Caco-2 (cell line): Measurements from ENCODE around the gene MYOZ1. TPM values are rescaled to one million over a fixed set of nuclear protein-coding genes. Genes with fewer than 3 reads are reported as not detected.

Source experiments
- BruUV-seq: library from RNA; stranded (reverse); fragments of 400-500 nt; replicated peaks from 2 replicates; lab custom pipeline; 2021; lab: Mats Ljungman, UMichigan
- CTCF ChIA-PET: fragments of 300-600 bp; sonication (Branson Sonifier 250); formaldehyde crosslinking; loops from one replicate; lab custom pipeline; 2022; ENCODE audit warnings: antibody characterized with exemption; lab: Charles Lee
- POLR2A ChIA-PET: fragments of 300-600 bp; sonication (Branson Sonifier 250); formaldehyde crosslinking; loops from one replicate; lab custom pipeline; 2022; ENCODE audit warnings: antibody characterized with exemption; lab: Charles Lee
- DNase-seq, 2 experiments: peaks; one replicate each; pipeline versions ENCODE4 v3.0.0 to v3.0.0-alpha.2; 2020 to 2022
- H3K27me3 ChIP-seq: replicated peaks from 2 replicates; pipeline ENCODE4 v1.6.0; 2011; ENCODE audit warnings: low read length; ENCODE audit not compliant: control insufficient read depth, insufficient read depth
- H3K36me3 ChIP-seq: 2 replicates; pipeline ENCODE4 v1.5.1; 2011; ENCODE audit warnings: low read length; ENCODE audit not compliant: control insufficient read depth, insufficient read depth
- H3K4me1 ChIP-seq: fragments of 250-450 bp; sonication (Bioruptor Pico); 2 replicates; pipeline ENCODE4 v1.5.1; 2020; ENCODE audit warnings: mild to moderate bottlenecking
- H3K4me3 ChIP-seq: 2 replicates; pipeline ENCODE4 v1.5.1; 2011; ENCODE audit warnings: low read depth, mild to moderate bottlenecking, control low read depth, low read length
- H3K9me3 ChIP-seq: fragments of 250-450 bp; sonication (Bioruptor Pico); 2 replicates; pipeline ENCODE4 v1.5.1; 2020; ENCODE audit warnings: mild to moderate bottlenecking, moderate library complexity
- H3K27ac Mint-ChIP-seq: one replicate; pipeline ENCODE4 v1.8.0; 2022; ENCODE audit warnings: mixed read lengths; ENCODE audit not compliant: unreplicated experiment
- H3K27me3 Mint-ChIP-seq: one replicate; pipeline ENCODE4 v1.8.0; 2022; ENCODE audit warnings: mixed read lengths; ENCODE audit not compliant: insufficient read depth, unreplicated experiment
- H3K36me3 Mint-ChIP-seq: one replicate; pipeline ENCODE4 v1.8.0; 2022; ENCODE audit warnings: mild to moderate bottlenecking, mixed read lengths; ENCODE audit not compliant: insufficient read depth, unreplicated experiment
- H3K4me1 Mint-ChIP-seq: one replicate; pipeline ENCODE4 v1.8.0; 2022; ENCODE audit warnings: low read depth, mixed read lengths; ENCODE audit not compliant: unreplicated experiment
- H3K4me3 Mint-ChIP-seq: one replicate; pipeline ENCODE4 v1.8.0; 2022; ENCODE audit warnings: mild to moderate bottlenecking, moderate library complexity, mixed read lengths; ENCODE audit not compliant: unreplicated experiment
- H3K9me3 Mint-ChIP-seq: one replicate; pipeline ENCODE4 v1.8.0; 2022; ENCODE audit warnings: mixed read lengths; ENCODE audit not compliant: unreplicated experiment
- CTCF ChIP-seq, 2 experiments: fragments of 200-600 bp in 1 of 2; IDR thresholded peaks; 1 replicate in 1 of 2; 2 replicates in 1 of 2; pipeline versions ENCODE4 v1.5.1 to v1.8.0; 2011 to 2022; ENCODE audit warnings: antibody characterized with exemption in 1 of 2, control low read depth in 1 of 2, inconsistent platforms in 1 of 2, low read depth in 1 of 2, low read length in 1 of 2, mild to moderate bottlenecking in 1 of 2, moderate library complexity in 1 of 2; ENCODE audit not compliant: insufficient read depth in 1 of 2, severe bottlenecking in 1 of 2, unreplicated experiment in 1 of 2
- intact Hi-C: fragments of 100-400 bp; cut with micrococcal nuclease; formaldehyde crosslinking; loops from one replicate; pipeline ENCODE4 v1.10.0; 2022; ENCODE audit not compliant: unreplicated experiment
- total RNA-seq: library from RNA; stranded (reverse); gene quantifications from 2 replicates; pipeline ENCODE4 v1.2.3, GENCODE V29; 2022

The MYOZ1 gene
- total RNA-seq, 1 experiment from 2014 or later = 0.52 TPM

GRCh38 chr10:73629165-73629564, 12.1 kb downstream of the MYOZ1 start:
- DNase-seq = no peak
- no peaks in the 10 kb centered on the region for H3K27me3 Mint-ChIP-seq
- TF ChIP-seq CTCF (IDR thresholded peaks at IDR 0.05; ENCODE audit: insufficient read depth in 1 of 2, low read depth in 1 of 2, low read length in 1 of 2, severe bottlenecking in 1 of 2, unreplicated experiment in 1 of 2) = no peak
- Histone ChIP-seq H3K36me3 (no peaks in the 10 kb centered on the region), H3K9me3 (no peaks in the 10 kb centered on the region), H3K4me3 (no peak overlapping the region), H3K4me1 (peaks cover 9% of the 10 kb centered on the region), H3K27me3 (no peaks in the 10 kb centered on the region)
- POLR2A ChIA-PET = no interaction called here
- CTCF ChIA-PET = no interaction called here
- intact Hi-C loops = no loop called here
- BruUV-seq = no TSS peak
- H3K27ac Mint-ChIP-seq = no peak overlapping the region
- H3K9me3 Mint-ChIP-seq = no peaks in the 10 kb centered on the region
- peaks cover 11% of the 10 kb centered on the region for H3K36me3 Mint-ChIP-seq
- H3K4me1 Mint-ChIP-seq = no peaks in the 10 kb centered on the region
- H3K4me3 Mint-ChIP-seq = no peak overlapping the region

GRCh38 chr10:73628405-73628804, 12.9 kb downstream of the MYOZ1 start:
- no peaks in the 10 kb centered on the region for H3K36me3 ChIP-seq
- intact Hi-C loops = no loop called here
- H3K4me1 ChIP-seq = peaks cover 9% of the 10 kb centered on the region
- CTCF ChIA-PET = no interaction called here
- H3K9me3 ChIP-seq = no peaks in the 10 kb centered on the region
- no peak overlapping the region for H3K27ac Mint-ChIP-seq
- no peaks in the 10 kb centered on the region for H3K27me3 Mint-ChIP-seq
- peaks cover 11% of the 10 kb centered on the region for H3K36me3 Mint-ChIP-seq
- H3K4me1 Mint-ChIP-seq = no peaks in the 10 kb centered on the region
- no peaks in the 10 kb centered on the region for H3K9me3 Mint-ChIP-seq
- no TSS peak for BruUV-seq
- no peak overlapping the region for H3K4me3 Mint-ChIP-seq
- no peak for TF ChIP-seq CTCF (IDR thresholded peaks at IDR 0.05; ENCODE audit: insufficient read depth in 1 of 2, low read depth in 1 of 2, low read length in 1 of 2, severe bottlenecking in 1 of 2, unreplicated experiment in 1 of 2)
- no peak overlapping the region for H3K4me3 ChIP-seq
- POLR2A ChIA-PET = no interaction called here
- no peak for DNase-seq
- no peaks in the 10 kb centered on the region for H3K27me3 ChIP-seq

GRCh38 chr10:73627300-73627699, 14.0 kb downstream of the MYOZ1 start:
- H3K9me3 Mint-ChIP-seq = no peaks in the 10 kb centered on the region
- no peak overlapping the region for H3K4me3 ChIP-seq
- no peaks in the 10 kb centered on the region for H3K36me3 ChIP-seq
- H3K27me3 ChIP-seq = no peaks in the 10 kb centered on the region
- no TSS peak for BruUV-seq
- H3K36me3 Mint-ChIP-seq = peaks cover 11% of the 10 kb centered on the region
- ChIA-PET CTCF (no interaction called here), POLR2A (interaction anchor here (0.7 kb wide), 1 partner anchor 145 kb away, joined by 4 read pairs; a partner anchor contains a TSS)
- H3K27me3 Mint-ChIP-seq = no peaks in the 10 kb centered on the region
- no peak for TF ChIP-seq CTCF (IDR thresholded peaks at IDR 0.05; ENCODE audit: insufficient read depth in 1 of 2, low read depth in 1 of 2, low read length in 1 of 2, severe bottlenecking in 1 of 2, unreplicated experiment in 1 of 2)
- H3K4me1 Mint-ChIP-seq = no peaks in the 10 kb centered on the region
- no peaks in the 10 kb centered on the region for H3K9me3 ChIP-seq
- DNase-seq = no peak
- no peak overlapping the region for H3K27ac Mint-ChIP-seq
- peaks cover 9% of the 10 kb centered on the region for H3K4me1 ChIP-seq
- intact Hi-C loops = no loop called here
- peak overlapping the region; percentile 99 for H3K4me3 Mint-ChIP-seq
